Ovary (tissue), 3 donors: ENCODE measurements around the gene PBX1.

Source experiments
- EP300 ChIP-seq: sonication (generic); formaldehyde crosslinking; IDR thresholded peaks from one replicate; pipeline ENCODE4 v1.6.1; 2017; ENCODE audit warnings: antibody characterized with exemption
- POLR2A ChIP-seq: fragments of 450-650 bp; IDR thresholded peaks from one replicate; pipeline ENCODE4 v1.6.1; 2017; ENCODE audit warnings: antibody characterized with exemption, mild to moderate bottlenecking, moderate library complexity
- TF ChIP-seq, protein P1 (sequence below), 3 donors: fragments of 450-650 bp in 2 of 3; fragments of 200-600 bp in 1 of 3; IDR thresholded peaks; one replicate each; pipeline versions ENCODE4 v1.5.1 to v1.8.0; 2016 to 2022; ENCODE audit warnings: antibody characterized with exemption in 3 of 3, mild to moderate bottlenecking in 1 of 3
- donor health status: DM: no; HTN: no; CAD: no.

DNA sequence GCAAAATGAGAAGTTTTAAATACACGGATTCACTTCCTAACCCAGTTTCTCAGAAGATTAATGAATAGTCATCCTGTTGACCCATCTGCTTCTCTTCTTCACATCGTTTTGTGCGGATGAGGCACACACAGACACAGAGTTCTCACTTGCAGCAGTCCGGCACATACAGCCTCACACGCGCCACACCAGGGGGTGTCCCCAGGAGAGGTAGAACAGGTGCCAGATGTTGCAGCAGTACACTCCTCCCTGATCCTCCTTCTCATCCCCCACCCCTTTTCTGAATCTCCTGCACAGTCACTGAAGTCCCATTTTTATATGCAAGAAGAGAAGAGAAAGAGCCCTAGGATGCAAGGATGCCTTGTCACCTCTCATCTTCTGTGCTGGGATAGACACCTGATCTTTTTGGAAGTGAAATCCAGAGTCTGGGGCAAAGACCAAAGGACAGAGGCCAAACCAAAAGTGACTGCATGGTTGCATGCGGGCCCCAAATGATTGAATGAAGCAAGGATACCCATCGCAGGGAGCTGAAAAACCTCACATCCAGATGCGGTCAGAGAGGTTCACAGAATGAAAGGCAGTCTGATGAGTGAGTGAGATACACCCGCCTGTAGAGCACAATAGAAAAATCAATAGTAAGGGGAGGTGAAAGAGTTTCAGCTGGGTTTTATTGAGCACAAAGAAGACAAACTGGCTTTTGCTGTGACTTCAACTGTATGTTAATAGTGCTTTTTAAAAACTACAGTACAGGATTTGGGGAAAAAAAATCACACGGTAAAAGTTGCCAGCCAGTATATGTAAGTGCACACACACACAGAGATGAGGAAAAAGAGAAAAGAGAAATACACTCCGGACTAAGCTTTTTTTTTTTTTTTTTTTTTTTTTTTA lies 28.9 kb downstream of the PBX1 start:
- TF ChIP-seq EP300, result no peak
- TF ChIP-seq, protein P1, sequence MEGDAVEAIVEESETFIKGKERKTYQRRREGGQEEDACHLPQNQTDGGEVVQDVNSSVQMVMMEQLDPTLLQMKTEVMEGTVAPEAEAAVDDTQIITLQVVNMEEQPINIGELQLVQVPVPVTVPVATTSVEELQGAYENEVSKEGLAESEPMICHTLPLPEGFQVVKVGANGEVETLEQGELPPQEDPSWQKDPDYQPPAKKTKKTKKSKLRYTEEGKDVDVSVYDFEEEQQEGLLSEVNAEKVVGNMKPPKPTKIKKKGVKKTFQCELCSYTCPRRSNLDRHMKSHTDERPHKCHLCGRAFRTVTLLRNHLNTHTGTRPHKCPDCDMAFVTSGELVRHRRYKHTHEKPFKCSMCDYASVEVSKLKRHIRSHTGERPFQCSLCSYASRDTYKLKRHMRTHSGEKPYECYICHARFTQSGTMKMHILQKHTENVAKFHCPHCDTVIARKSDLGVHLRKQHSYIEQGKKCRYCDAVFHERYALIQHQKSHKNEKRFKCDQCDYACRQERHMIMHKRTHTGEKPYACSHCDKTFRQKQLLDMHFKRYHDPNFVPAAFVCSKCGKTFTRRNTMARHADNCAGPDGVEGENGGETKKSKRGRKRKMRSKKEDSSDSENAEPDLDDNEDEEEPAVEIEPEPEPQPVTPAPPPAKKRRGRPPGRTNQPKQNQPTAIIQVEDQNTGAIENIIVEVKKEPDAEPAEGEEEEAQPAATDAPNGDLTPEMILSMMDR (IDR thresholded peaks at IDR 0.05), result no peak
- TF ChIP-seq POLR2A, result no peak
